H1 (cell line): ENCODE data around the gene FKBP1B. TPM values are rescaled to one million over a fixed set of nuclear protein-coding genes. Genes with fewer than 3 reads are reported as not detected.
A peak's percentile ranks its signal among the peaks of the same experiment; 100 is the strongest.

Source experiments
- CTCF ChIA-PET: fragments of 300-600 bp; sonication (Branson Sonifier 250); formaldehyde crosslinking; loops from one replicate; lab custom pipeline; 2021; ENCODE audit not compliant: partially characterized antibody; lab: Charles Lee
- POLR2A ChIA-PET: fragments of 300-600 bp; sonication (Branson Sonifier 250); formaldehyde crosslinking; loops from one replicate; lab custom pipeline; 2021; ENCODE audit warnings: inconsistent platforms; ENCODE audit not compliant: partially characterized antibody; lab: Charles Lee
- DNase-seq, 2 experiments: peaks; one replicate each; pipeline versions ENCODE4 v3.0.0 to v3.0.0-alpha.2; 2010 to 2022; ENCODE audit warnings: low spot score in 2 of 2, low read depth in 1 of 2, mixed read lengths in 1 of 2
- FAIRE-seq: peaks from 2 replicates; lab custom pipeline; 2011; peaks lifted over from hg19 to GRCh38; lab: Jason Lieb, UNC
- H2AFZ ChIP-seq: 2 replicates; pipeline ENCODE4 v1.8.1; 2012; ENCODE audit warnings: low read length, inconsistent platforms
- H2AK5ac ChIP-seq: 2 replicates; pipeline ENCODE4 v1.6.1; 2013; ENCODE audit warnings: low read depth, low read length
- H2BK120ac ChIP-seq: replicated peaks from 2 replicates; pipeline ENCODE3; 2013; ENCODE audit warnings: low read depth, low read length, inconsistent platforms
- H2BK12ac ChIP-seq: 2 replicates; pipeline ENCODE4 v1.6.1; 2013; ENCODE audit warnings: low read depth, low read length
- H2BK15ac ChIP-seq: 2 replicates; pipeline ENCODE4 v1.6.1; 2013; ENCODE audit warnings: low read length
- H2BK20ac ChIP-seq: 2 replicates; pipeline ENCODE4 v1.6.1; 2013; ENCODE audit warnings: low read length
- H2BK5ac ChIP-seq: 2 replicates; pipeline ENCODE4 v1.6.1; 2013; ENCODE audit warnings: low read depth, low read length
- H3K14ac ChIP-seq: 2 replicates; pipeline ENCODE4 v1.6.1; 2013; ENCODE audit warnings: inconsistent platforms; ENCODE audit not compliant: insufficient read length
- H3K18ac ChIP-seq: 2 replicates; pipeline ENCODE4 v1.6.1; 2013; ENCODE audit warnings: low read length; ENCODE audit errors: extremely low read depth
- H3K23ac ChIP-seq: 2 replicates; pipeline ENCODE4 v1.6.1; 2013; ENCODE audit warnings: inconsistent platforms; ENCODE audit not compliant: insufficient read length
- H3K23me2 ChIP-seq: 2 replicates; pipeline ENCODE4 v1.6.1; 2013; ENCODE audit warnings: low read depth, low read length
- H3K27ac ChIP-seq: 2 replicates; pipeline ENCODE4 v1.6.1; 2011; ENCODE audit warnings: low read depth, low read length, inconsistent platforms
- H3K27me3 ChIP-seq, 4 experiments: replicated peaks in 1 of 4; 1 replicate in 1 of 4; 2 replicates in 3 of 4; pipeline versions ENCODE4 v1.6.1 to v1.8.1; 2011 to 2013; ENCODE audit warnings: low read length in 3 of 4, mild to moderate bottlenecking in 3 of 4, inconsistent platforms in 2 of 4, mixed read lengths in 2 of 4, moderate library complexity in 1 of 4; ENCODE audit not compliant: control insufficient read depth in 3 of 4, insufficient read depth in 3 of 4; ENCODE audit errors: extremely low read depth in 1 of 4
- H3K36me3 ChIP-seq, 4 experiments: 2 replicates each; pipeline versions ENCODE4 v1.6.1 to v1.8.1; 2011 to 2013; ENCODE audit warnings: mild to moderate bottlenecking in 4 of 4, low read length in 3 of 4, moderate library complexity in 2 of 4, control low read depth in 1 of 4, inconsistent platforms in 1 of 4; ENCODE audit not compliant: insufficient read depth in 4 of 4, control insufficient read depth in 2 of 4
- H3K4ac ChIP-seq: replicated peaks from 2 replicates; pipeline ENCODE3; 2013; ENCODE audit warnings: low read length, low read depth, mixed read lengths, inconsistent platforms; ENCODE audit not compliant: insufficient read length
- H3K4me1 ChIP-seq, 4 experiments: replicated peaks in 1 of 4; 1 replicate in 1 of 4; 2 replicates in 3 of 4; pipeline versions ENCODE4 v1.6.1 to v1.8.1; 2011 to 2013; ENCODE audit warnings: low read length in 3 of 4, inconsistent platforms in 2 of 4, mixed read lengths in 1 of 4; ENCODE audit not compliant: insufficient read depth in 4 of 4, control insufficient read depth in 3 of 4
- H3K4me2 ChIP-seq, 2 experiments: 2 replicates each; pipeline versions ENCODE4 v1.6.1 to v1.8.1; 2011 to 2013; ENCODE audit warnings: low read depth in 2 of 2, low read length in 2 of 2, control low read depth in 1 of 2, inconsistent platforms in 1 of 2, mild to moderate bottlenecking in 1 of 2; ENCODE audit not compliant: insufficient read depth in 1 of 2
- H3K4me3 ChIP-seq, 4 experiments: fragments of 200-600, 300-600 bp in 1 of 4; sonication (generic), shearing (Covaris generic), sonication (Bioruptor Twin) in 1 of 4; 2 replicates each; pipeline versions ENCODE4 v1.5.1 to v1.8.1; 2011 to 2016; ENCODE audit warnings: low read length in 4 of 4, low read depth in 3 of 4, control low read depth in 2 of 4, inconsistent platforms in 2 of 4, mild to moderate bottlenecking in 2 of 4, mixed read lengths in 1 of 4, moderate library complexity in 1 of 4; ENCODE audit not compliant: insufficient read depth in 2 of 4; ENCODE audit errors: extremely low read depth in 1 of 4
- H3K56ac ChIP-seq: replicated peaks from 2 replicates; pipeline ENCODE3; 2013; ENCODE audit warnings: low read depth, mild to moderate bottlenecking, mixed read lengths, low read length, inconsistent platforms; ENCODE audit not compliant: insufficient read length
- H3K79me1 ChIP-seq: 2 replicates; pipeline ENCODE4 v1.6.1; 2013; ENCODE audit warnings: low read depth, low read length, control low read depth
- H3K79me2 ChIP-seq, 2 experiments: 2 replicates each; pipeline versions ENCODE4 v1.6.1 to v1.8.1; 2012 to 2013; ENCODE audit warnings: low read length in 2 of 2, mild to moderate bottlenecking in 2 of 2, inconsistent platforms in 1 of 2; ENCODE audit not compliant: insufficient read depth in 2 of 2, control insufficient read depth in 1 of 2
- H3K9ac ChIP-seq, 4 experiments: replicated peaks in 1 of 4; 1 replicate in 1 of 4; 2 replicates in 3 of 4; pipeline versions ENCODE4 v1.6.1 to v1.8.1; 2011 to 2013; ENCODE audit warnings: low read depth in 3 of 4, low read length in 3 of 4, control low read depth in 2 of 4, mild to moderate bottlenecking in 2 of 4, moderate library complexity in 2 of 4, inconsistent platforms in 1 of 4; ENCODE audit errors: extremely low read depth in 1 of 4
- H3K9me3 ChIP-seq, 2 experiments: 2 replicates each; pipeline versions ENCODE4 v1.6.1 to v1.8.1; 2012 to 2013; ENCODE audit warnings: mild to moderate bottlenecking in 2 of 2, moderate library complexity in 2 of 2, control low read depth in 1 of 2, inconsistent platforms in 1 of 2, low read depth in 1 of 2, low read length in 1 of 2, mixed read lengths in 1 of 2; ENCODE audit not compliant: insufficient read depth in 2 of 2
- H4K20me1 ChIP-seq, 2 experiments: replicated peaks in 1 of 2; 2 replicates each; pipeline versions ENCODE3 to v1.8.1; 2011 to 2013; ENCODE audit warnings: inconsistent platforms in 2 of 2, low read length in 2 of 2, mild to moderate bottlenecking in 1 of 2; ENCODE audit not compliant: insufficient read depth in 2 of 2, control insufficient read depth in 1 of 2
- H4K5ac ChIP-seq: 2 replicates; pipeline ENCODE4 v1.6.1; 2013; ENCODE audit warnings: low read length, low read depth, mixed read lengths, inconsistent platforms; ENCODE audit not compliant: insufficient read length
- H4K8ac ChIP-seq: 2 replicates; pipeline ENCODE4 v1.8.0; 2013; ENCODE audit warnings: mild to moderate bottlenecking, moderate library complexity, low read length, inconsistent platforms; ENCODE audit not compliant: insufficient read depth; ENCODE audit errors: extremely low read depth
- H4K91ac ChIP-seq: replicated peaks from 2 replicates; pipeline ENCODE3; 2013; ENCODE audit warnings: low read length, mixed read lengths, inconsistent platforms; ENCODE audit not compliant: insufficient read length
- CHD1 ChIP-seq: IDR thresholded peaks from 2 replicates; pipeline ENCODE4 v1.6.1; 2012; ENCODE audit warnings: low read depth, low read length, improper control_type of control experiment
- CREB1 ChIP-seq: IDR thresholded peaks from 2 replicates; pipeline ENCODE4 v1.6.1; 2012; ENCODE audit warnings: inconsistent platforms
- EZH2 ChIP-seq: fragments of 200-600 bp; sonication (generic); IDR thresholded peaks from 2 replicates; pipeline ENCODE4 v1.7.1; 2012; ENCODE audit warnings: low read depth, mild to moderate bottlenecking, moderate library complexity, low read length, inconsistent platforms; ENCODE audit not compliant: severe bottlenecking
- GTF2F1 ChIP-seq: IDR thresholded peaks from 2 replicates; pipeline ENCODE4 v1.6.1; 2012; ENCODE audit warnings: low read depth, low read length, improper control_type of control experiment, borderline replicate concordance
- JUN ChIP-seq: IDR thresholded peaks from 2 replicates; pipeline ENCODE4 v1.6.1; 2011; ENCODE audit warnings: low read depth, mild to moderate bottlenecking, improper control_type of control experiment, low read length
- KDM1A ChIP-seq: fragments of 200-600, 300-600 bp; sonication (generic); IDR thresholded peaks from 2 replicates; pipeline ENCODE4 v1.7.1; 2016; ENCODE audit warnings: mild to moderate bottlenecking, low read length, borderline replicate concordance
- RBBP5 ChIP-seq: IDR thresholded peaks from 2 replicates; pipeline ENCODE4 v1.7.1; 2012; ENCODE audit warnings: low read depth, mild to moderate bottlenecking, inconsistent platforms, low read length, moderate library complexity, borderline replicate concordance
- RNF2 ChIP-seq: fragments of 200-900, 300-1000 bp; sonication (generic); IDR thresholded peaks from 2 replicates; pipeline ENCODE4 v1.7.1; 2016; ENCODE audit warnings: borderline replicate concordance, low read depth, mild to moderate bottlenecking, antibody characterized with exemption, low read length; ENCODE audit not compliant: poor library complexity, severe bottlenecking; ENCODE audit errors: missing control alignments
- SIRT6 ChIP-seq: IDR thresholded peaks from one replicate; pipeline ENCODE4 v1.7.1; 2012; ENCODE audit warnings: low read length, inconsistent platforms
- ZNF274 ChIP-seq: IDR thresholded peaks from 2 replicates; pipeline ENCODE4 v1.7.0; 2012; ENCODE audit warnings: low read length, borderline replicate concordance; ENCODE audit errors: extremely low read depth
- WGBS, 2 experiments: shearing (Covaris generic) in 1 of 2; methylation state at CpG; one replicate each; pipeline versions ENCODE4 v1.1.6 to v1.1.7; 2013 to 2015; ENCODE audit warnings: low lambda C conversion rate in 2 of 2, mixed read lengths in 2 of 2, inconsistent platforms in 1 of 2, low coverage in 1 of 2, missing lambda C conversion rate in 1 of 2; ENCODE audit not compliant: insufficient replicate concordance in 2 of 2, insufficient coverage in 1 of 2, insufficient read length in 1 of 2; ENCODE audit errors: extremely low coverage in 1 of 2, missing lambda C conversion rate in 1 of 2; 5-methylcytosine and 5-hydroxymethylcytosine counted together
- polyA plus RNA-seq, 7 experiments: library from polyadenylated mRNA; depleted of rRNA in 3 of 7; stranded (reverse) in 5 of 7; unstranded in 2 of 7; fragments of >200 nt in 5 of 7; fragments of 200-250 nt in 2 of 7; gene quantifications; 1 replicate in 5 of 7; 2 replicates in 1 of 7; 4 replicates in 1 of 7; pipeline versions ENCODE4 v1.2.1 to v1.2.3, GENCODE V29; 2011 to 2013; ENCODE audit warnings: missing spikeins in 2 of 7, mixed read lengths in 2 of 7
- total RNA-seq: library from RNA; stranded (reverse); fragmentation: NEBNext Ultra II Directional; extraction: Animal tissue kit (Norgen Biotek cat#: 25700); gene quantifications from 2 replicates; pipeline ENCODE4 v1.2.1, GENCODE V29; 2021

Gene FKBP1B
- total and polyA plus RNA-seq, 2 of the 8 experiments (the other 6 are each of a cell fraction or from before 2014, with no cell fraction given), result 50.8 to 151 TPM

- Histone ChIP-seq H3K23me2 (peaks cover 10% of the 10 kb centered on the region), H3K27me3 (no peaks in the 10 kb centered on the region), H2AFZ (peak within 1 kb of the TSS; percentile 93), H4K91ac (peak within 1 kb of the TSS; percentile 97), H4K5ac (peak within 1 kb of the TSS; percentile 96), H3K9ac (peak within 1 kb of the TSS; percentile 86 to 93 (median 91)), H2AK5ac (no peak within 1 kb of the TSS), H3K14ac (no peak within 1 kb of the TSS), H3K18ac (peak within 1 kb of the TSS; percentile 99), H3K9me3 (no peaks in the 10 kb centered on the region), H2BK15ac (peak within 1 kb of the TSS; percentile 46; the same call in 1 of the 2 replicates), H4K20me1 (no peaks in the 10 kb centered on the region), H2BK20ac (0 out of 2 replicates have a peak within 1 kb of the TSS, but pooled peaks have one; percentile 40), H4K8ac (peak within 1 kb of the TSS; percentile 99), H3K79me2 (no peaks in the 10 kb centered on the region), H2BK12ac (peak within 1 kb of the TSS; percentile 99), H3K4me3 (peak within 1 kb of the TSS; percentile 55 to 77 (median 66)), H2BK120ac (peak within 1 kb of the TSS; percentile 51), H3K4me1 (peaks cover 4 to 11% (median 9%) of the 10 kb centered on the region in 4 experiments), H3K4ac (peak within 1 kb of the TSS; percentile 24), H2BK5ac (peak within 1 kb of the TSS; percentile 96), H3K27ac (peak within 1 kb of the TSS; percentile 89), H3K4me2 (peak within 1 kb of the TSS; percentile 80 to 94), H3K79me1 (no peaks in the 10 kb centered on the region), H3K23ac (no peak within 1 kb of the TSS), H3K36me3 (peaks cover 9 to 17% (median 11%) of the 10 kb centered on the region in 4 experiments; a peak in 7 of 8 replicates), H3K56ac (peak within 1 kb of the TSS; percentile 86)
- 1% methylated on average over 34 of the region's 44 CpGs; no CpG with 5 or more reads in 1 of the 2 experiments for WGBS, 2 experiments
- ChIA-PET POLR2A (interaction anchor here (0.6 to 3.1 kb wide), 30 partner anchors 8 to 670 kb away, joined by 3 to 24 read pairs (median 6); partner anchors contain the start of genes ATAD2B, FAM228B, ITSN2 and MFSD2B), CTCF (interaction anchor here (0.6 to 4.3 kb wide), 29 partner anchors 11 to 343 kb away, joined by 3 to 25 read pairs (median 4); partner anchors contain the start of genes ATAD2B, FAM228A, ITSN2 and WDCP)
- FAIRE-seq (no peak), DNase-seq (peak; percentile 75 to 97)
- TF ChIP-seq EZH2 (no peak), GTF2F1 (0 out of 2 replicates have a peak, but pooled peaks have one; percentile 3), ZNF274 (no peak), KDM1A (no peak), CHD1 (no peak; the same call in 1 of the 2 replicates), CREB1 (no peak), SIRT6 (no peak), RNF2 (no peak), JUN (no peak), RBBP5 (0 out of 2 replicates have a peak, but pooled peaks have one; percentile 80)
These were observed 35.1 kb downstream of the FKBP1B start, which contains the start of gene TP53I3 for GRCh38 chr2:24084386-24085199. TP53I3 (minus strand) TSS chr2:24084834; CDS start chr2:24084326, 508 bp downstream.
